ENCODE data around the gene COBL.

DNA sequence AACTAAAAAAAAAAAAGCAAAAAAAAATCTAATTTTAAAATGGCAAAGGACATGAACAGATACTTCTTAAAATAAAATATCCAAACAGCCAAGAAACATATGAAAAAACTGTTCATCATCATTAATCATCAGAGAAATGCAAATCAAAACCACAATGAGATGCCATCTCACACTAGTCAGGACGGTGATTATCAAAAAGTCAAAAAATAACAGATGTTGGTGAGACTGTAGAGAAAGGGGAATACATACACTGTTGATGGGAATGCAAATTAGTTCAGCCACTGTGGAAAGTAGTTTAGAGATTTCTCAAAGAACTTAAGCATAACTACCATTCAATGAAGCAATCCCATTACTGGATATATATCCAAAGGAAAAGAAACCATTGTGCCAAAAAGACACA lies 30.2 kb downstream of the COBL start:
- TF ChIP-seq, protein P1, sequence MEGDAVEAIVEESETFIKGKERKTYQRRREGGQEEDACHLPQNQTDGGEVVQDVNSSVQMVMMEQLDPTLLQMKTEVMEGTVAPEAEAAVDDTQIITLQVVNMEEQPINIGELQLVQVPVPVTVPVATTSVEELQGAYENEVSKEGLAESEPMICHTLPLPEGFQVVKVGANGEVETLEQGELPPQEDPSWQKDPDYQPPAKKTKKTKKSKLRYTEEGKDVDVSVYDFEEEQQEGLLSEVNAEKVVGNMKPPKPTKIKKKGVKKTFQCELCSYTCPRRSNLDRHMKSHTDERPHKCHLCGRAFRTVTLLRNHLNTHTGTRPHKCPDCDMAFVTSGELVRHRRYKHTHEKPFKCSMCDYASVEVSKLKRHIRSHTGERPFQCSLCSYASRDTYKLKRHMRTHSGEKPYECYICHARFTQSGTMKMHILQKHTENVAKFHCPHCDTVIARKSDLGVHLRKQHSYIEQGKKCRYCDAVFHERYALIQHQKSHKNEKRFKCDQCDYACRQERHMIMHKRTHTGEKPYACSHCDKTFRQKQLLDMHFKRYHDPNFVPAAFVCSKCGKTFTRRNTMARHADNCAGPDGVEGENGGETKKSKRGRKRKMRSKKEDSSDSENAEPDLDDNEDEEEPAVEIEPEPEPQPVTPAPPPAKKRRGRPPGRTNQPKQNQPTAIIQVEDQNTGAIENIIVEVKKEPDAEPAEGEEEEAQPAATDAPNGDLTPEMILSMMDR (IDR thresholded peaks at IDR 0.05): no peak
- TF ChIP-seq, protein P2, sequence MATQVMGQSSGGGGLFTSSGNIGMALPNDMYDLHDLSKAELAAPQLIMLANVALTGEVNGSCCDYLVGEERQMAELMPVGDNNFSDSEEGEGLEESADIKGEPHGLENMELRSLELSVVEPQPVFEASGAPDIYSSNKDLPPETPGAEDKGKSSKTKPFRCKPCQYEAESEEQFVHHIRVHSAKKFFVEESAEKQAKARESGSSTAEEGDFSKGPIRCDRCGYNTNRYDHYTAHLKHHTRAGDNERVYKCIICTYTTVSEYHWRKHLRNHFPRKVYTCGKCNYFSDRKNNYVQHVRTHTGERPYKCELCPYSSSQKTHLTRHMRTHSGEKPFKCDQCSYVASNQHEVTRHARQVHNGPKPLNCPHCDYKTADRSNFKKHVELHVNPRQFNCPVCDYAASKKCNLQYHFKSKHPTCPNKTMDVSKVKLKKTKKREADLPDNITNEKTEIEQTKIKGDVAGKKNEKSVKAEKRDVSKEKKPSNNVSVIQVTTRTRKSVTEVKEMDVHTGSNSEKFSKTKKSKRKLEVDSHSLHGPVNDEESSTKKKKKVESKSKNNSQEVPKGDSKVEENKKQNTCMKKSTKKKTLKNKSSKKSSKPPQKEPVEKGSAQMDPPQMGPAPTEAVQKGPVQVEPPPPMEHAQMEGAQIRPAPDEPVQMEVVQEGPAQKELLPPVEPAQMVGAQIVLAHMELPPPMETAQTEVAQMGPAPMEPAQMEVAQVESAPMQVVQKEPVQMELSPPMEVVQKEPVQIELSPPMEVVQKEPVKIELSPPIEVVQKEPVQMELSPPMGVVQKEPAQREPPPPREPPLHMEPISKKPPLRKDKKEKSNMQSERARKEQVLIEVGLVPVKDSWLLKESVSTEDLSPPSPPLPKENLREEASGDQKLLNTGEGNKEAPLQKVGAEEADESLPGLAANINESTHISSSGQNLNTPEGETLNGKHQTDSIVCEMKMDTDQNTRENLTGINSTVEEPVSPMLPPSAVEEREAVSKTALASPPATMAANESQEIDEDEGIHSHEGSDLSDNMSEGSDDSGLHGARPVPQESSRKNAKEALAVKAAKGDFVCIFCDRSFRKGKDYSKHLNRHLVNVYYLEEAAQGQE (IDR thresholded peaks at IDR 0.05; ENCODE audit: insufficient read depth in 1 of 2, low read depth in 2 of 2, low read length in 1 of 2): no peak
- TF ChIP-seq POLR2AphosphoS5 (IDR thresholded peaks at IDR 0.05; ENCODE audit: low read depth, low read length): no peak
- no peak for TF ChIP-seq SIN3A (IDR thresholded peaks at IDR 0.05; ENCODE audit: borderline replicate concordance, insufficient read depth, low read depth, low read length)
- no peak for TF ChIP-seq TCF7L2 (IDR thresholded peaks at IDR 0.05; ENCODE audit: low read depth, low read length)
